IPS-15b (cell line): Measurements from ENCODE around the gene ALS2.
"Not testable (repeated sequence)": the region's sequence is repeated elsewhere in the genome, so short reads cannot be mapped to it uniquely, and the experiment has no call there.

Experiments
- H3K27me3 ChIP-seq: one replicate; pipeline ENCODE4 v1.6.1; 2013; ENCODE audit warnings: low read length; ENCODE audit not compliant: control insufficient read depth, insufficient read depth
- H3K36me3 ChIP-seq: one replicate; pipeline ENCODE4 v1.6.1; 2013; ENCODE audit warnings: low read length; ENCODE audit not compliant: control insufficient read depth, insufficient read depth
- H3K4me1 ChIP-seq: one replicate; pipeline ENCODE4 v1.6.1; 2013; ENCODE audit warnings: mild to moderate bottlenecking, low read length; ENCODE audit not compliant: control insufficient read depth, insufficient read depth
- H3K4me3 ChIP-seq: one replicate; pipeline ENCODE4 v1.5.1; 2013; ENCODE audit warnings: low read depth, low read length
- H3K9ac ChIP-seq: one replicate; pipeline ENCODE4 v1.6.1; 2013; ENCODE audit warnings: low read depth, mild to moderate bottlenecking, low read length
- H3K9me3 ChIP-seq: one replicate; pipeline ENCODE4 v1.6.1; 2013; ENCODE audit warnings: mild to moderate bottlenecking, low read length; ENCODE audit not compliant: control insufficient read depth, insufficient read depth

ALS2 gene

DNA sequence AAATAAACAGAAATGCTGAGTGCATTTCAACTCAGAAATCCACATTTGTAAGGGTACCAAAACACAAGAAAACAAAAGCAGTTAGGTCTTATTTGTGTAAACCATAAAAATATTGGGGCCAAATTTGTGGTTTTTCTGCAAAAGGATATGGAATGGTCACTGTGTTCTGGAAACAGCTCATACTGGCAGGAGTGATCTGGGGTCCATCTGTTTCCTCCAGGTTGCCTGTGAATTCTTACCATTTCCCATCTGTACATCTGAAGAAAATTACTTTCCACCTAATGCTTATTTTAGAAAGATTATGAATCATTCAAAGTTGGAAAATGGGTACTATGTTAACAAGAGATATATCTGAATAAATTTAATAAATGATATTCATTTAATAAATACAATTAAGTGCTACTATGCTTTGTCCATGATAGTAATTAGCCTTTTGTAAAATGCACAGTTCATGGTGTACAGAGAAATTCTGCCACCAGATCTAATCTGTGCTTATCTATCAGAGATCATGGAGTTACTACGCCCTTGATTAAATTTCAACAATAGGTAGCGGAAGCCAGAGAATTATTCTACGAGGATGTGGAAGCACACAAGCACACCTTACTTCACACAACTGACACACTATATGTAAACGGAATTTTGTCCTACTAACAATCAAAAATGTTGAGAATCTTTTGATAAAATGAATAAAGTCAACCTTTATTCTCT lies 10.9 kb downstream of the ALS2 start:
- peaks cover 11% of the 10 kb centered on the region for H3K4me1 ChIP-seq

DNA sequence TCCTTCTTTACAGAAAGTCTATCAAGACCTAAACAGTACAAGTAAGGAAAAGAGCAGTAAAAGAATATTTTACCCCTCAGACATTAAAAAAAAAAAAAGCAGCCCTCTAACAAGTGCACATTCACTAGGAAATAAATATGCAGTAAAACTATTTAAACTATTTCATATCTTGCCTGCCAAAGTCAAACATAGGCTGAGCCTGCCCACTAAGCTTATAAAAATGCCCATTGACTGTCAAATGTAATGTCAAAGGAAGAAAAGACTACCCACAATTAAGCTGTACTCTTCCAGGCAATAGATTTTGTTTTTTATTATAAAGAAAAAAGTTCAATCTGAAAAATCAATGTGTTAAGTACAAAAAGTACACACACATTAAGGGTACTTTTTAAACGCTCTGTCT lies 11.8 kb downstream of the ALS2 start:
- Histone ChIP-seq H3K27me3 (no peaks in the 10 kb centered on the region), H3K4me3 (no peak overlapping the region), H3K36me3 (no peaks in the 10 kb centered on the region), H3K4me1 (peaks cover 7% of the 10 kb centered on the region), H3K9ac (no peak overlapping the region), H3K9me3 (no peaks in the 10 kb centered on the region)

More for the DNA sequence above, 10.9 kb downstream of the ALS2 start:
- Histone ChIP-seq H3K36me3 (no peaks in the 10 kb centered on the region), H3K27me3 (no peaks in the 10 kb centered on the region), H3K9me3 (no peaks in the 10 kb centered on the region), H3K4me3 (no peak overlapping the region), H3K9ac (no peak overlapping the region)

DNA sequence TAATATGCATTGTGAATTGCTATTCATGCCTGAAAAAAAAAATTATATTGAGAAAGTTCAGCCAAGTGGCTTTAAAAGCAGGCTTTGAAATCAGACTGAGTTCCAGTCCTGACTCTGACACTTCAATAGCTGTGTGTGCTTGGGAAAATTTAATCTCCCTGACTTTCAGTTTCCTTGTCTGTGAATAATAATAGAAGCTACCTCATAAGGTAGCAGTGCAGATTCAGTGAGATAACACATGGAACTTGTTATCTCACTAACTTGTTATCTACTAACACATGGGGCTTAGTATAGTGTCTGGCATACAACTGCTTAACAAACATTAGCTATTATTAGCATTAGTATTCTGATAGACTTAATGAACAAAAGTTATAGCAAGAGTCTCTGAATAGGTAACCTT lies 14.9 kb downstream of the ALS2 start:
- Histone ChIP-seq H3K36me3 (no peaks in the 10 kb centered on the region), H3K9ac (no peak overlapping the region), H3K27me3 (no peaks in the 10 kb centered on the region), H3K9me3 (no peaks in the 10 kb centered on the region), H3K4me3 (no peak overlapping the region), H3K4me1 (no peaks in the 10 kb centered on the region)

DNA sequence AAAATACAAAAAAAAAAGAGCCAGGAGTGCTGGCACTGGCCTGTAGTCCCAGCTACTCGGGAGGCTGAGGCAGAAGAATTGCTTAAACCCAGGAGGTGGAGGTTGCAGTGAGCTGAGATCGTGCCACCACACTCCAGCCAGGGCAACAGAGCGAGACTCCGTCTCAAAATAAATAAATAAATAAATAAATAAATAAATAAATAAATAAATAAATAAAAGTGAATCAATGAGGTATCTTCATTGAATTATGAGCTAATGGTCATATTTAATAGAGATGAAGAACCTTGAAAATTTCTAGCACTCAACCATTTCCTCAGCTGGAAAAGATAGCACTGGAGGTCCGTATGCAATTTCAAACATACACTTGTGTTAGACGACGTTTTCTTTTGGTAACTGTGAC lies 16.3 kb downstream of the ALS2 start:
- H3K9me3 ChIP-seq, H3K36me3 ChIP-seq, H3K27me3 ChIP-seq, H3K4me1 ChIP-seq, H3K4me3 ChIP-seq, H3K9ac ChIP-seq: not testable (repeated sequence)

DNA sequence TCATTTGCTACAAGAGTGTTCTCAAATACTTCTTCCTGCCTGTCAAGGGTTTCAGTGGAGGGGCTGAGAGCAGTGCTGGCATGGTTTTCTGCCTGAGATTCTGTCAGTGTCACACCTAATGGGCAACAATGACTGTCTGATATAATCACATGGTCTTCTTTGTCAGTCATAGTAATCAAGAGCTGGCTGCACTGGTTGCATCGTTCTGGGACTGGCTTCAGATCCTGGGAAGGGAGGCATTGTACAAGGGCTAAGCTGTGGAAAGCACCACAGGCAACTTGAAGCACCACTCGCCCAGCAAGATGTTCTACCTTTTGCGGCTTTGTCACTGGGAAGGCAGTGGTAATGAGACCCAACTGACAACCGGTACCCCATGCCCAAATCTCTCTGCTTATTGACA lies 19.6 kb downstream of the ALS2 start:
- Histone ChIP-seq H3K9ac (no peak overlapping the region), H3K4me1 (no peaks in the 10 kb centered on the region), H3K4me3 (no peak overlapping the region), H3K9me3 (no peaks in the 10 kb centered on the region), H3K27me3 (no peaks in the 10 kb centered on the region), H3K36me3 (no peaks in the 10 kb centered on the region)

DNA sequence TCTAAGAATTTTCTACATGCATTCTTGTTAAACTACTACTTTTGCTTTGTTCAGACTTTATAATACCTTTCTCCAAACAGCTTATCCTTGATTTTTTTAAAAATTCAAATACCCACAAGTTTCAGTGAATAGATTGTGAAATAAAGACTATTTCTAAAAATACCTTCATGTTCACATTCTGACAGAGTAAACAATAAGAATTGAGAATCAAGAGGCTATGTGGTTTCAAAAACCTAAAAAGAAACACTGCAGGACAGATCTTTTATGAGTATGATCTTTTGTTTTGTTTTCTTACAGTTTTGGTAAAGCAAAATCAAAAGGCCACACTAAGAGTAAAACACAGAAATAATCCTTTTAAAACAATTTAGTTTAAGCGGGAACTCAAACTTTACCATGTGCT lies 21.2 kb downstream of the ALS2 start:
- no peaks in the 10 kb centered on the region for H3K27me3 ChIP-seq
- no peak overlapping the region for H3K4me3 ChIP-seq
- no peaks in the 10 kb centered on the region for H3K36me3 ChIP-seq
- H3K9ac ChIP-seq = no peak overlapping the region
- no peaks in the 10 kb centered on the region for H3K9me3 ChIP-seq
- H3K4me1 ChIP-seq = no peaks in the 10 kb centered on the region

DNA sequence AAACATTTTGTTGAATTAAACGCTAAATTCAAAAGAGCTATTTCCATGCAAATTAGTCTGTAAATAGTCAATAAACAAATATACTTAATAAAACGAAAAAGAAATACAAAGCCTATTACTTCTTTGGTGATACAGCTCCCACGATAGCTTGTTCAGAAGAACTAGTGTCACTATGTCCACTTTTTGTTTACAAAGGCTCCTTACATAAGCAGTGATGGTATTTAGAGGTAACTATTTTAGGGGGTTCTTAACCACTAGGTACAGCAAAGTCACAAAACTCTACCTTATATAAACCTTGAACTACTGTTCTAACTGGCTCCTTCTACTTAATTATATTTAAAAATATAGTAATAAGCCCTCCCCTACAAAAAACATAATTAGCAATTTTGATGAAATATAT lies 21.9 kb downstream of the ALS2 start:
- Histone ChIP-seq H3K9ac (no peak overlapping the region), H3K27me3 (no peaks in the 10 kb centered on the region), H3K36me3 (no peaks in the 10 kb centered on the region), H3K4me3 (no peak overlapping the region), H3K4me1 (no peaks in the 10 kb centered on the region), H3K9me3 (no peaks in the 10 kb centered on the region)

DNA sequence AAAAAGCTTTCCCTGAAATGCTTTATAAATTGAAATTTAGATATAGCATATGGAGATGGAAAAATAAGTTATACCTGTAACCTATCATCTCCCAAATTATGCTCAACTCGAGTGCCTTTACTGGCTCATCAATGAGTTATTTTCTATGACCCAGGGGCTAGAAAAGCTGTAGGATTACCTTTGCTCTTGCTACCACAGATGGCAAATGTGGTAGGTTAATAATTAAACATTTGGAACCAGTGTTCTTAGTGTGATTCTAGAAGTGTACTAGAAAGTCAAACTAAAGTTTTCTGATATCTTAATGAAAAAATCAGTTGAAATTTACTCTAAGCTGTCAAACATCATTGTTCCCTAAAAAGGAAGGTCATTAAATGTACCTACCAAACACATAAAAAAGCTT lies 22.5 kb downstream of the ALS2 start:
- Histone ChIP-seq H3K4me3 (no peak overlapping the region), H3K9me3 (no peaks in the 10 kb centered on the region), H3K4me1 (no peaks in the 10 kb centered on the region), H3K27me3 (no peaks in the 10 kb centered on the region), H3K36me3 (no peaks in the 10 kb centered on the region), H3K9ac (no peak overlapping the region)

DNA sequence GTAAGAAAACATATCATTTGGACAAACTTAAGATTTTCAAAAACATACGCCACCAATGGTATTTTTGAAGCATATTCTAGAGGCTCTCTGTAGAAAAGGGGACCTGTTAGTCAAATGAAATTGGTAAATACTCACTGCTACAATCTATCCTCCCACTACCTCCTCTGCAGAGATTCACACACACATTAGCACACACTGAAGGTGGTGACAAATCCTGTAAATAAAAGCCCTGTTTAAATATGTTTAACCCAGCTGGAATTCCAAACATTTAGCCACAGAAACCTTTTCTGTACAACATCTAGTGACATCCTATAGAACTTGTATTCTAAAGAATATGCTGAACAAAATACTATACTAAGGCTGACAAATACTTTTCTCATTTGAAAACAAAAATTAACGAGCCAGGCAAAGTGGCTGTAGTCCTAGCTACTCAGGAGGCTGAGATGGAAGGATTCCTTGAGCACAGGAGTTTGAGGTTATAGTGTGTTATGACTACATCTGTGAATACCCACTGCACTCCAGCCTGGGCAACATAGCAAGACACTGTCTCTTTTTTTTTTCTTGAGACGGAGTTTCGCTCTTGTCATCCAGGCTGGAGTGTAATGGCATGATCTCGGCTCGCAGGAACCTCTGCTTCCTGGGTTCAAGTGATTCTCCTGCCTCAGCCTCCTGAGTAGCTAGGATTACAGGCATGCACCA lies 25.9 kb downstream of the ALS2 start:
- H3K27me3 ChIP-seq = no peaks in the 10 kb centered on the region
- no peak overlapping the region for H3K9ac ChIP-seq
- H3K4me3 ChIP-seq = no peak overlapping the region
- no peaks in the 10 kb centered on the region for H3K9me3 ChIP-seq
- H3K4me1 ChIP-seq = no peaks in the 10 kb centered on the region
- H3K36me3 ChIP-seq = no peaks in the 10 kb centered on the region

DNA sequence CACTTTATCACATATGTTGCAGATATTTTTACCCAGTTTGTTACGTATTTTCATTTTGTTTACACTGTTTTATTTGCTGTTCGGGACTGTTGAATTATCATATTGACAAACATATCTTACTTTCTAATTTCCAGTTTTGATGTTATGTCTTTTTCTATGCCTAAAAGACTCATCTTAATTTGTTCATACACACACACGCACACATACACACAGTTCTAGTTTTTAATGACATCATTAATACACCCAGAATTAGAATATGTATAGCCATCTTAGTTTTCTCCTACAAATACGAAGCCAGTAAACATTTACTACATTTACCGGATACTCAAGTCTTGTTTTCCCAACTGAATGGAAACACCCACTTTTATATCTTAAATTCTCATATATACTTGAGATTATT lies 29.2 kb downstream of the ALS2 start:
- Histone ChIP-seq H3K36me3 (peaks cover 2% of the 10 kb centered on the region), H3K9ac (no peak overlapping the region), H3K27me3 (no peaks in the 10 kb centered on the region), H3K4me1 (no peaks in the 10 kb centered on the region), H3K9me3 (no peaks in the 10 kb centered on the region), H3K4me3 (no peak overlapping the region)

DNA sequence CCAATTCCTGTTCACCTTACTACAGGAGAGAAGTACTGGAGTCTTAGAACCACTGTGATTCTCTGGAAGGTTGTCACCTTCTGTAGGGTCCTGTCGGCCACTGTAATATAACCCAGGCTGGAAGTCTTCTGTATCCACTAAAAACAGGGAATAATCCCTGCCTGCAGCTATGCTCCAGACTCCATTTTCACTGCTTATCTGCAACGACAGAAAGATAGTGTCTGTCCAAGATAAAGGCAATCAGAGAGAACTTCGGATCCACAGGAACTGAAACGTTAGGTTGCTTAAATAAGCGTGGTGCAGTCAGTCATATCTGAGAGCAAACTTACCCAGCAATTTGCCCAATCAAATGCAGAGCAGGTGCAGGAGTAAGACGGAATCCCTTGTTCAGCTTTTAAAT lies 34.2 kb downstream of the ALS2 start:
- Histone ChIP-seq H3K9me3 (no peaks in the 10 kb centered on the region), H3K27me3 (no peaks in the 10 kb centered on the region), H3K36me3 (peaks cover 2% of the 10 kb centered on the region), H3K4me1 (no peaks in the 10 kb centered on the region), H3K4me3 (no peak overlapping the region), H3K9ac (no peak overlapping the region)

DNA sequence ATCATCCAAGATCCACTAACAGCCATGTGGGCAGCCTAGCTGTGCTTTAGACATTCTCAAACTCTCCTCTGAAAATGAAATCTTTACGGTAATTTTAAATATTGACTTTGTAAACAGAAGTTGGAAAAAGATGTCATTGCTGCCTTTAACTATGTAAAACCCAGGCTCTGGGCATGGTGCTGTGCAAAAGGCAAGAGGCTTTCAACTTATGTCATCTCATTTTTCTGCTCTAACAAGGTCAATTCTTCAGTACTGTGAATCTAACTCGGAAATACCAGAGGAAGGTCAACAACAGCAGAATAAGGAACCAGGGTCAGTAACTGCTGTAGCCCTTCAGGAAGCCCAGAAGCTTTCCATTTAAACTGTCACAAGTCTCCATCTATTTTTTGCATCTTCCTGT lies 45.2 kb downstream of the ALS2 start:
- H3K36me3 ChIP-seq = no peaks in the 10 kb centered on the region
- no peaks in the 10 kb centered on the region for H3K4me1 ChIP-seq

More for the DNA sequence above, 45.2 kb downstream of the ALS2 start:
- Histone ChIP-seq H3K9me3 (no peaks in the 10 kb centered on the region), H3K9ac (no peak overlapping the region), H3K27me3 (no peaks in the 10 kb centered on the region), H3K4me3 (no peak overlapping the region)
